ENCODE results near the gene TRAF7. TPM values are rescaled to one million over a fixed set of nuclear protein-coding genes. Genes with fewer than 3 reads are reported as not detected.

TRAF7 gene
- total and polyA plus RNA-seq, 7 donors = 15.6 to 47.5 (median 38.6) TPM

GRCh38 chr16:2180461-2180860 is 24.9 kb downstream of the TRAF7 start:
- no peak for TF ChIP-seq CTCF (IDR thresholded peaks at IDR 0.05)
- WGBS, 3 donors = 91 to 94% (median 94%) methylated on average over 36 to 43 of the region's 43 CpGs

GRCh38 chr16:2180962-2181923 is 25.7 kb downstream of the TRAF7 start:
- Histone ChIP-seq H3K4me3 (no peak overlapping the region), H3K4me1 (no peaks in the 10 kb centered on the region), H3K9me3 (no peaks in the 10 kb centered on the region), H3K36me3 (ENCODE audit: insufficient read depth in 1 of 2, low read depth in 1 of 2) (peaks cover 3 to 21% of the 10 kb centered on the region in 2 donors), H3K27ac (no peak overlapping the region), H3K27me3 (ENCODE audit: insufficient read depth in 3 of 3, low read length in 2 of 3) (no peaks in the 10 kb centered on the region)
- no peak for TF ChIP-seq CTCF (IDR thresholded peaks at IDR 0.05)
- intact Hi-C loops (cut with DNase I) = no loop called here
- ATAC-seq (no peak), DNase-seq (no peak)
- 69 to 78% (median 75%) methylated on average over 40 to 46 of the region's 46 CpGs for WGBS, 3 donors

More at GRCh38 chr16:2180461-2180860, 24.9 kb downstream of the TRAF7 start:
- Histone ChIP-seq H3K9me3 (no peaks in the 10 kb centered on the region), H3K36me3 (ENCODE audit: insufficient read depth in 1 of 2, low read depth in 1 of 2) (peaks cover 3 to 29% of the 10 kb centered on the region in 2 donors), H3K4me1 (no peaks in the 10 kb centered on the region), H3K27me3 (ENCODE audit: insufficient read depth in 3 of 3, low read length in 2 of 3) (no peaks in the 10 kb centered on the region), H3K27ac (no peak overlapping the region), H3K4me3 (no peak overlapping the region)
- ATAC-seq = no peak
- intact Hi-C loops (cut with DNase I) = no loop called here
- no peak for DNase-seq

- H3K9me3 ChIP-seq = no peaks in the 10 kb centered on the region
- TF ChIP-seq CTCF (IDR thresholded peaks at IDR 0.05) = no peak
- H3K36me3 ChIP-seq (ENCODE audit: insufficient read depth in 1 of 2, low read depth in 1 of 2) = peaks cover 3 to 14% of the 10 kb centered on the region in 2 donors
- H3K4me1 ChIP-seq = no peaks in the 10 kb centered on the region
- 83 to 94% (median 83%) methylated on average over 19 to 20 of the region's 20 CpGs for WGBS, 3 donors
- H3K27me3 ChIP-seq (ENCODE audit: insufficient read depth in 3 of 3, low read length in 2 of 3) = no peaks in the 10 kb centered on the region
- intact Hi-C loops (cut with DNase I) = no loop called here
- H3K4me3 ChIP-seq = no peak overlapping the region
- ATAC-seq (no peak), DNase-seq (no peak)
- no peak overlapping the region for H3K27ac ChIP-seq
Observed at GRCh38 chr16:2181952-2182351, 26.4 kb downstream of the TRAF7 start.

- Histone ChIP-seq H3K9me3 (no peaks in the 10 kb centered on the region), H3K27me3 (ENCODE audit: insufficient read depth in 3 of 3, low read length in 2 of 3) (no peaks in the 10 kb centered on the region), H3K4me3 (no peak overlapping the region), H3K27ac (no peak overlapping the region), H3K36me3 (ENCODE audit: insufficient read depth in 1 of 2, low read depth in 1 of 2) (no peaks in the 10 kb centered on the region), H3K4me1 (no peaks in the 10 kb centered on the region)
- DNase-seq (no peak), ATAC-seq (no peak)
- 86 to 88% (median 87%) methylated on average over 23 to 30 of the region's 30 CpGs for WGBS, 3 donors
- intact Hi-C loops (cut with DNase I) = no loop called here
- TF ChIP-seq CTCF (IDR thresholded peaks at IDR 0.05) = no peak
Observed at GRCh38 chr16:2183671-2184070, 28.1 kb downstream of the TRAF7 start.
